ENCODE data around the gene CAMTA2. TPM values are rescaled to one million over a fixed set of nuclear protein-coding genes. Genes with fewer than 3 reads are reported as not detected.
"Not testable (repeated sequence)": the region's sequence is repeated elsewhere in the genome, so short reads cannot be mapped to it uniquely, and the experiment has no call there.

CAMTA2 gene
- total RNA-seq, 1 donor from 2014 or later = 42.3 TPM

DNA sequence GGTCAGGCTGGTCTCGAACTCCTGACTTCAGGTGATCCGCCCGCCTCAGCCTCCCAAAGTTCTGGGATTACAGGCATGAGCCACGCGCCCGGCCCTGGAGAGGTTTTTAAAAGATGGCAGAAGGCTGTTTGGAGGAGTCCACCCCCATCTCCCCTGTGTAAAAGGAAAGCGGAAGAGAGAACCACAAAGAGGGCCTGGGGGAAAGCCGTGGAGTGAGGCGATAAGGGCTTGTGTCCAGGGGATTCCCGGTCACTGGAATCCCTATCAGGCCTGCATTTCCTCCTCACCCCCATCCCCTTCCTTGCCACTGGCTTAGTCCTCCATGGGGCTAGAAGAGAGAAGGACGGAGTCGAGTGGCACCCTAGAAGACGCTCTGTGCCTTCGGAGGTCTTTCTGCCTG lies 55.5 kb downstream of the CAMTA2 start, which contains the start of gene GP1BA:
Gene GP1BA (plus strand): TSS at position 315 of the 400 bp plus-strand sequence. CDS start 328 bp downstream, outside the sequence.
- peak within 1 kb of the TSS; percentile 30 for H3K27ac Mint-ChIP-seq (ENCODE audit: unreplicated experiment)
- no peaks in the 10 kb centered on the region for H3K9me3 Mint-ChIP-seq (ENCODE audit: unreplicated experiment)
- H3K4me1 Mint-ChIP-seq (ENCODE audit: unreplicated experiment) = peaks cover 19% of the 10 kb centered on the region
- H3K36me3 Mint-ChIP-seq (ENCODE audit: low read depth, unreplicated experiment) = peaks cover 23% of the 10 kb centered on the region
- peaks cover 12% of the 10 kb centered on the region for H3K27me3 Mint-ChIP-seq (ENCODE audit: unreplicated experiment)
- no peak for DNase-seq (ENCODE audit: low spot score)
- peak within 1 kb of the TSS; percentile 13 for H3K4me3 Mint-ChIP-seq (ENCODE audit: unreplicated experiment)
- no peak for TF ChIP-seq CTCF (IDR thresholded peaks at IDR 0.05; ENCODE audit: unreplicated experiment)

DNA sequence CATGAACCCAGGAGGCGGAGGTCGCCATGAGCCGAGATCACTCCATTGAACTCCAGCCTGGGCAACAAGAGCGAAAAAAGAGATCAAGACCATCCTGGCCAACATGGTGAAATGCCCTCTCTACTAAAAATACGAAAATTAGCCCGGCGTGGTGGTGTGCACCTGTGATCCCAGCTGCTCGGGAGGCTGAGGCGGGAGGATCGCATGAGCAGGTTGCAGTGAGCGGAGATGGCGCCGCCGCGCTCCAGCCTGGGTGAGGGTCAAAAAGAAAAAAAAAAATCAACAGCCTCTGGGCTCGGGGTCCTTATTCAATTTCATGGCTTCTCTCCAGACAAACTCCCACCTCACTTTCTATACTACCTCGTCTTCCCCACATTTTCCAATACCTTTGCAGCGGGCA lies 58.6 kb downstream of the CAMTA2 start:
- Mint-ChIP-seq H3K27ac (ENCODE audit: unreplicated experiment) (no peak overlapping the region), H3K9me3 (ENCODE audit: unreplicated experiment) (no peaks in the 10 kb centered on the region), H3K4me1 (ENCODE audit: unreplicated experiment) (peaks cover 10% of the 10 kb centered on the region), H3K36me3 (ENCODE audit: low read depth, unreplicated experiment) (peaks cover 23% of the 10 kb centered on the region), H3K27me3 (ENCODE audit: unreplicated experiment) (peaks cover 6% of the 10 kb centered on the region), H3K4me3 (ENCODE audit: unreplicated experiment) (peak overlapping the region; percentile 65)
- DNase-seq (ENCODE audit: low spot score) = no peak
- no peak for TF ChIP-seq CTCF (IDR thresholded peaks at IDR 0.05; ENCODE audit: unreplicated experiment)

DNA sequence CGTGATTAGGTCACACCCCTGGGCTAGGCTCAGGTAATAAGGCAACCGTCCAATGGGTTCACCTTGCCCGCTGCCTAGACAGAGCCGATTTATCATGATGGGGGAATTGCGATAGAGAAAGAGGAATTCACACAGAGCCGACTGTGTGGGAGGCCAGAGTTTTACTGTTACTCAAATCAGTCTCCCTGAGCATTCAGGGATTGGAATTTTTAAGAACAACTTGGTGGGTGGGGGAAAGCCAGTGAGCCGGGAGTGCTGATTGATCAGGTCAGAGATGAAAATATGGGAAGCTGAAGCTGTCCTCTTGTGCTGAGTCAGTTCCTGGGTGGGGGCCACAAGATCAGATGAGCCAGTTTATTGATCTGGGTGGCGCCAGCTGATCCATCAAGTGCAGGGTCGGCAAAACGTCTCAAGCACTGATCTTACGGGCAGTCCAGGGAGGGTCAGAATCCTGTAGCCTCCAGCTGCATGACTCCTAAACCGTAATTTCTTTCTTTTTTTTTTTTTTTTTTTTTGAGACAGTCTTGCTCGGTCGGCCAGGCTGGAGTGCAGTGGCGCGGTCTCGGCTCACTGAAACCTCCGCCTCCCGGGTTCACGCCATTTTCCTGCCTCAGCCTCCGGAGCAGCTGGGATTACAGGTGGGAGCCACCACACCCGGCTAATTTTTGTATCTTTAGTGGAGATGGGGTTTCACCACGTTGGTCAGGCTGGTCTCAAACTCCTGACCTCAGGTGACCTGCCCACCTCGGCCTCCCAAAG lies 60.7 kb downstream of the CAMTA2 start:
- Mint-ChIP-seq H3K4me3 (ENCODE audit: unreplicated experiment) (peak overlapping the region; percentile 3), H3K36me3 (ENCODE audit: low read depth, unreplicated experiment) (peaks cover 23% of the 10 kb centered on the region)
- H3K27ac Mint-ChIP-seq (ENCODE audit: unreplicated experiment); H3K9me3 Mint-ChIP-seq (ENCODE audit: unreplicated experiment); H3K27me3 Mint-ChIP-seq (ENCODE audit: unreplicated experiment); H3K4me1 Mint-ChIP-seq (ENCODE audit: unreplicated experiment); DNase-seq (ENCODE audit: low spot score): not testable (repeated sequence)

DNA sequence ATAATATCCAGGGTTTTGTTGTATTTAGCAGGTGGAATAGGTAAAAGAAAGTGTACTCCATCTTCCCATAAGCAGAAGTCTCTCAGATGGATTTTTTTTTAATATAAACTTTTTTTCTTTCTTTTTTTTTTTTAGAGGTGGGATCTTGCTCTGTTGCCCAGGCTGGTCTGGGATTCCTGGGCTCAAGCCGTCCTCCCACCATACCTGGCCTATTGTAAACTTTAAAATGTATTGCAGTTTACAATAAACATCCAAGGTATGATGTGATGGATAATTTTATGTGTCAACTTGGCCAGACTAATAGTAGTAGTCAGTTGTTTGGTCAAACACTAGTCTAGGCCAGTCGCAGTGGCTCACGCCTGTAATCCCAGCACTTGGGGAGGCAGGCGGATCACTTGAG lies 66.2 kb downstream of the CAMTA2 start:
- Mint-ChIP-seq H3K4me3 (ENCODE audit: unreplicated experiment) (no peak overlapping the region), H3K27me3 (ENCODE audit: unreplicated experiment) (no peaks in the 10 kb centered on the region), H3K27ac (ENCODE audit: unreplicated experiment) (no peak overlapping the region), H3K36me3 (ENCODE audit: low read depth, unreplicated experiment) (peaks cover under 1% of the 10 kb centered on the region), H3K9me3 (ENCODE audit: unreplicated experiment) (no peaks in the 10 kb centered on the region), H3K4me1 (ENCODE audit: unreplicated experiment) (no peaks in the 10 kb centered on the region)
- DNase-seq (ENCODE audit: low spot score) = no peak
- TF ChIP-seq CTCF (IDR thresholded peaks at IDR 0.05; ENCODE audit: unreplicated experiment) = no peak

GRCh38 chr17:4920351-4921048 lies 67.0 kb downstream of the CAMTA2 start:
- H3K36me3 Mint-ChIP-seq (ENCODE audit: low read depth, unreplicated experiment) = no peaks in the 10 kb centered on the region
- TF ChIP-seq CTCF (IDR thresholded peaks at IDR 0.05; ENCODE audit: unreplicated experiment) = no peak
- no peaks in the 10 kb centered on the region for H3K27me3 Mint-ChIP-seq (ENCODE audit: unreplicated experiment)
- no peaks in the 10 kb centered on the region for H3K4me1 Mint-ChIP-seq (ENCODE audit: unreplicated experiment)
- no peak for DNase-seq (ENCODE audit: low spot score)
- no peak overlapping the region for H3K4me3 Mint-ChIP-seq (ENCODE audit: unreplicated experiment)
- no peak overlapping the region for H3K27ac Mint-ChIP-seq (ENCODE audit: unreplicated experiment)
- H3K9me3 Mint-ChIP-seq (ENCODE audit: unreplicated experiment) = no peaks in the 10 kb centered on the region

All from endothelial cell (in vitro differentiated cells).